Liver (tissue), 3 donors: ENCODE data around the gene CELA2A.

Experiments
- EGR1 ChIP-seq, 2 donors: IDR thresholded peaks; 2 replicates each; pipeline ENCODE4 v1.6.1; 2016 to 2018; ENCODE audit warnings: antibody characterized with exemption in 2 of 2, low read depth in 2 of 2
- HNF4A ChIP-seq, 2 donors: conservative IDR thresholded peaks; 2 replicates each; pipeline ENCODE4 v1.6.1; 2016; ENCODE audit warnings: antibody characterized with exemption in 2 of 2, mild to moderate bottlenecking in 2 of 2
- SP1 ChIP-seq: IDR thresholded peaks from 2 replicates; pipeline ENCODE4 v1.6.1; 2018; ENCODE audit warnings: antibody characterized with exemption, mild to moderate bottlenecking
- TAF1 ChIP-seq: conservative IDR thresholded peaks from 2 replicates; pipeline ENCODE4 v1.6.1; 2016; ENCODE audit warnings: antibody characterized with exemption, mild to moderate bottlenecking
- TF ChIP-seq, protein P1 (sequence below): IDR thresholded peaks from 2 replicates; pipeline ENCODE4 v1.6.1; 2016; ENCODE audit warnings: antibody characterized with exemption
- TF ChIP-seq, protein P2 (sequence below): fragments of 150-350 bp; IDR thresholded peaks from 2 replicates; pipeline ENCODE4 v1.5.1; 2017; ENCODE audit warnings: improper control_type of control experiment, low read depth, low read length; ENCODE audit not compliant: missing input control
- TF ChIP-seq, protein P3 (sequence below): IDR thresholded peaks from 2 replicates; pipeline ENCODE4 v1.6.1; 2016; ENCODE audit warnings: antibody characterized with exemption, mild to moderate bottlenecking
- TF ChIP-seq, protein P4 (sequence below): IDR thresholded peaks from 2 replicates; pipeline ENCODE4 v1.6.1; 2016; ENCODE audit warnings: antibody characterized with exemption
- donor health status: healthy.
- donor health status: healthy.

DNA sequence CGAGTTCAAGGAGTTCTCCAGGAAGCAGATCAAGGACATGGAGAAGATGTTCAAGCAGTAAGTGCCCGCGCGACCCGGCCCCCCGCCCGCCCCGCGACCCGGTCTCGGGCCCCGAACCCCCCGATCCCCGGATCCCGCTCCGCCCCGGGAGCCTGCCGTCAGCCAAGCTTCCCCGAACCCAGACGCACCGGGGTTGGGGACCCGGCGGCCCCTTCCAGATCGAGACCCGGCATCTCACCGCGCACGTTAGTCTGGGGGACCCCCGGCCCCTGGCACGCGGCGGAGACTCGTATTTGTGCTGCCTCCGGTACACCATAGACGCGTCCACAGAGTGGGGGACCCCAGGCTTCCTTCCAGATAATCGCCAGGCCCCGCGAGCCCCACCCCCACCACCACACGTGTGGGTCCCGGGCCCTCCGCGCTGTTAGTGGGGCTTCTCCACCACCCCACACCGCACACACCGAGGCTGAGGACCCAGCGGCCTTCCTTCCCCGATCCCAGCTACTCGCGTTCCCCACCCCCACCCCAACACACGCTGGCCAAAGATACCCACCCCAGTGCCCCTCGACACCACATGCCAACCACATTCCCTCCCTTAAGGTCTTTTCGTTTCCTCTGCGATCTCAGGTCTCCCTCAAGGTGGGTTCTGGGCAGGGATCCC lies 46.2 kb upstream of the CELA2A start:
- TF ChIP-seq, protein P1, sequence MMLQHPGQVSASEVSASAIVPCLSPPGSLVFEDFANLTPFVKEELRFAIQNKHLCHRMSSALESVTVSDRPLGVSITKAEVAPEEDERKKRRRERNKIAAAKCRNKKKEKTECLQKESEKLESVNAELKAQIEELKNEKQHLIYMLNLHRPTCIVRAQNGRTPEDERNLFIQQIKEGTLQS = no peak
- TF ChIP-seq, protein P2, sequence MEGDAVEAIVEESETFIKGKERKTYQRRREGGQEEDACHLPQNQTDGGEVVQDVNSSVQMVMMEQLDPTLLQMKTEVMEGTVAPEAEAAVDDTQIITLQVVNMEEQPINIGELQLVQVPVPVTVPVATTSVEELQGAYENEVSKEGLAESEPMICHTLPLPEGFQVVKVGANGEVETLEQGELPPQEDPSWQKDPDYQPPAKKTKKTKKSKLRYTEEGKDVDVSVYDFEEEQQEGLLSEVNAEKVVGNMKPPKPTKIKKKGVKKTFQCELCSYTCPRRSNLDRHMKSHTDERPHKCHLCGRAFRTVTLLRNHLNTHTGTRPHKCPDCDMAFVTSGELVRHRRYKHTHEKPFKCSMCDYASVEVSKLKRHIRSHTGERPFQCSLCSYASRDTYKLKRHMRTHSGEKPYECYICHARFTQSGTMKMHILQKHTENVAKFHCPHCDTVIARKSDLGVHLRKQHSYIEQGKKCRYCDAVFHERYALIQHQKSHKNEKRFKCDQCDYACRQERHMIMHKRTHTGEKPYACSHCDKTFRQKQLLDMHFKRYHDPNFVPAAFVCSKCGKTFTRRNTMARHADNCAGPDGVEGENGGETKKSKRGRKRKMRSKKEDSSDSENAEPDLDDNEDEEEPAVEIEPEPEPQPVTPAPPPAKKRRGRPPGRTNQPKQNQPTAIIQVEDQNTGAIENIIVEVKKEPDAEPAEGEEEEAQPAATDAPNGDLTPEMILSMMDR = no peak
- TF ChIP-seq TAF1 = no peak
- TF ChIP-seq, protein P3, sequence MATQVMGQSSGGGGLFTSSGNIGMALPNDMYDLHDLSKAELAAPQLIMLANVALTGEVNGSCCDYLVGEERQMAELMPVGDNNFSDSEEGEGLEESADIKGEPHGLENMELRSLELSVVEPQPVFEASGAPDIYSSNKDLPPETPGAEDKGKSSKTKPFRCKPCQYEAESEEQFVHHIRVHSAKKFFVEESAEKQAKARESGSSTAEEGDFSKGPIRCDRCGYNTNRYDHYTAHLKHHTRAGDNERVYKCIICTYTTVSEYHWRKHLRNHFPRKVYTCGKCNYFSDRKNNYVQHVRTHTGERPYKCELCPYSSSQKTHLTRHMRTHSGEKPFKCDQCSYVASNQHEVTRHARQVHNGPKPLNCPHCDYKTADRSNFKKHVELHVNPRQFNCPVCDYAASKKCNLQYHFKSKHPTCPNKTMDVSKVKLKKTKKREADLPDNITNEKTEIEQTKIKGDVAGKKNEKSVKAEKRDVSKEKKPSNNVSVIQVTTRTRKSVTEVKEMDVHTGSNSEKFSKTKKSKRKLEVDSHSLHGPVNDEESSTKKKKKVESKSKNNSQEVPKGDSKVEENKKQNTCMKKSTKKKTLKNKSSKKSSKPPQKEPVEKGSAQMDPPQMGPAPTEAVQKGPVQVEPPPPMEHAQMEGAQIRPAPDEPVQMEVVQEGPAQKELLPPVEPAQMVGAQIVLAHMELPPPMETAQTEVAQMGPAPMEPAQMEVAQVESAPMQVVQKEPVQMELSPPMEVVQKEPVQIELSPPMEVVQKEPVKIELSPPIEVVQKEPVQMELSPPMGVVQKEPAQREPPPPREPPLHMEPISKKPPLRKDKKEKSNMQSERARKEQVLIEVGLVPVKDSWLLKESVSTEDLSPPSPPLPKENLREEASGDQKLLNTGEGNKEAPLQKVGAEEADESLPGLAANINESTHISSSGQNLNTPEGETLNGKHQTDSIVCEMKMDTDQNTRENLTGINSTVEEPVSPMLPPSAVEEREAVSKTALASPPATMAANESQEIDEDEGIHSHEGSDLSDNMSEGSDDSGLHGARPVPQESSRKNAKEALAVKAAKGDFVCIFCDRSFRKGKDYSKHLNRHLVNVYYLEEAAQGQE = no peak
- no peak for TF ChIP-seq SP1
- TF ChIP-seq, protein P4, sequence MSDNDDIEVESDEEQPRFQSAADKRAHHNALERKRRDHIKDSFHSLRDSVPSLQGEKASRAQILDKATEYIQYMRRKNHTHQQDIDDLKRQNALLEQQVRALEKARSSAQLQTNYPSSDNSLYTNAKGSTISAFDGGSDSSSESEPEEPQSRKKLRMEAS = no peak
- TF ChIP-seq HNF4A (conservative IDR thresholded peaks at IDR 0.05) = no peak
- no peak for TF ChIP-seq EGR1 (IDR thresholded peaks at IDR 0.05; ENCODE audit: low read depth in 2 of 2)
